ENCODE measurements around the gene UBTD2. TPM values are rescaled to one million over a fixed set of nuclear protein-coding genes. Genes with fewer than 3 reads are reported as not detected.

Gene UBTD2
- total RNA-seq, 1 donor = 28.4 TPM

DNA sequence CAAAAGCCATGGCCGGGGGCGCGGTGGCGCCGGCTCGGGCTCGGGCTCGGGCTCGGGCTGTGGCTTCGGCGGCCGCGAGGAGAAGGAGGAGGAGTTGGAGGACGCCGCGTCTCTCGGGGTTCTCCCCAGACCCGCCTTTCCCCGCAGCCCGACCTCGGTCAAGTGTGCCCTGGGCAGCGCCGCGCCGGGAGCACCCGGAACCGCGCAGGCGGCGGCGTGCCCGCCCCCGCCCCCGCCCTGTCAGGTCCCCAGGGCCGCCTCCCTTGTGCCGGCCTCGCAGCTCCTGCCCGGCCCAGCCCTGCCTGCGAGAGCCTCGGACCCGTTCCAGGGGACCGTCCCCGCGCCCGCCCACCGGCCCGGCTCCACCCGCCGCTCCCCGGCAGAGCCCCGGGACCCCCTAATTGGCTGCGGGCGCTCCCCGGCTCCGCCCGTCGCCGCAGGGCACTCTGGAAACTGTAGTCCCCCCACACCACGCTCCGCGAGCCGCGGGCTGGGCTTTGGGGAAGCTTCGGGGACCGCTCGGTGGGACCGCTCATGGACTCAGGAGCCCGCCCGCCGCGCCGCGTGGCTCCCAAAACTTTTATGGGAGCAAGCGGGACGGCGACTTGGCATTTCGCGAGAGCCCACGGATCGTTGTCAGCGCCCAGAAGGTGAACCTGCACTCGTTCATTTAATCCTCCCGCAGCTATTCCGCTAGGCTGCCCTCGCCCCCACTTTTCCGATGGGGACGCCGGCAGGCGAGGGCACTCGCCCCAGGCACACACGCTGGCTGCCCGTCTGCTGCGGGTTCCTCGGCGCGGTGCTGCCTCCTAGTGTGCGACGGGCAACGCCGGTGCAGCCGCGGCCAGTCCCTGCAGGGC, 95.3 kb downstream of the UBTD2 start, which contains the start of gene STK10:
STK10 (minus strand) TSS at position 192 of the 860 bp plus-strand sequence; CDS start at position 10, 182 bp downstream.
- TF ChIP-seq, protein P1, sequence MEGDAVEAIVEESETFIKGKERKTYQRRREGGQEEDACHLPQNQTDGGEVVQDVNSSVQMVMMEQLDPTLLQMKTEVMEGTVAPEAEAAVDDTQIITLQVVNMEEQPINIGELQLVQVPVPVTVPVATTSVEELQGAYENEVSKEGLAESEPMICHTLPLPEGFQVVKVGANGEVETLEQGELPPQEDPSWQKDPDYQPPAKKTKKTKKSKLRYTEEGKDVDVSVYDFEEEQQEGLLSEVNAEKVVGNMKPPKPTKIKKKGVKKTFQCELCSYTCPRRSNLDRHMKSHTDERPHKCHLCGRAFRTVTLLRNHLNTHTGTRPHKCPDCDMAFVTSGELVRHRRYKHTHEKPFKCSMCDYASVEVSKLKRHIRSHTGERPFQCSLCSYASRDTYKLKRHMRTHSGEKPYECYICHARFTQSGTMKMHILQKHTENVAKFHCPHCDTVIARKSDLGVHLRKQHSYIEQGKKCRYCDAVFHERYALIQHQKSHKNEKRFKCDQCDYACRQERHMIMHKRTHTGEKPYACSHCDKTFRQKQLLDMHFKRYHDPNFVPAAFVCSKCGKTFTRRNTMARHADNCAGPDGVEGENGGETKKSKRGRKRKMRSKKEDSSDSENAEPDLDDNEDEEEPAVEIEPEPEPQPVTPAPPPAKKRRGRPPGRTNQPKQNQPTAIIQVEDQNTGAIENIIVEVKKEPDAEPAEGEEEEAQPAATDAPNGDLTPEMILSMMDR (IDR thresholded peaks at IDR 0.05; ENCODE audit: insufficient read depth, low read length) = peak; percentile 78
- peak; percentile 86 for DNase-seq (ENCODE audit: low read depth)

DNA sequence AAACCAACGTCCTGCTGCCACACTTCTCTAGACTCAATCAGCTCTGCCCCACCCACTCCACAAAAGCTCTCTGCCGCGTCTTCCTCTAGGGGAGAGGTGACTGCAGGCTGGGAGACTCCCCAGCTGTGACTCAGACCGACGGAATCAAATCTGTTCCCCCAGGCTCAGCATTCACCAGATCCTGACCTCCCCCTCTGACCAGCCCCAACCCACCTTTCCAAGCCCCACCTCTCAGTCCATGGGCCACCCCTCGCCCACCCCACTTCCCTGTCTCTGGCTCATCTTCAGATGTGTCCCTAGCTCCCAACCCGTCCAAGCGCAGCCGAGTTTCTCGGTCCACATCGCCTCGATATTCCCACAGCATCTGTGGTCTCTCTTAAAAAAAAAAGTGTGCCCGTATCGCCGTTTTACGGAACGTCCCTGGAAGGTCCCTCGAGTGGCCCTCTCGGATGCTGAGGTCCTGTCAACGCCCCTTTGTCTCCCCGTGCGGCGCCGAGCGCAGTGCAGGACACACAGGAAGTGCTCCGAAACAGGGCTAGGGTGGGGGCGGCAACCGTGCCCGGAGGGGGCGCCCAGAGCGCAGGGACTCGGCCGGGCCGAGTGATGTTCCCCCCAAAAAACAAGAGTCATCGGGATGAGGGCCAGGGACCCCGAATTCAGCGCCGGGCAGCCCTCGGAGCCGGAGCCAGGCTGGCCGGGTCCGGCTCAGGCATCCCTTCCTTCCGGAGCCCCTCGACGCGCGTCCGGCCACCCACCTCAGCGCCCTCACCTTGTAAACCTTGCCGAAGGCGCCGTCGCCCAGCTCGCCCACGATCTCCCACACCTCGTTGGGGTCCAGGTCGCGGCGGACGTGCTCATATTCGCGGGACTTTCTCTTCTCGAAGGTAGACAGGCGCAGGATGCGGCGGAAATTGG, 96.2 kb downstream of the UBTD2 start:
- peak overlapping the region; percentile 93 for H3K4me3 ChIP-seq (ENCODE audit: low read depth, low read length)
- DNase-seq (ENCODE audit: low read depth) = peak; percentile 60
- TF ChIP-seq, protein P1 (IDR thresholded peaks at IDR 0.05; ENCODE audit: insufficient read depth, low read length) = no peak

More for the DNA sequence above, 95.3 kb downstream of the UBTD2 start, which contains the start of gene STK10:
- H3K4me3 ChIP-seq (ENCODE audit: low read depth, low read length) = peak within 1 kb of the TSS; percentile 93

DNA sequence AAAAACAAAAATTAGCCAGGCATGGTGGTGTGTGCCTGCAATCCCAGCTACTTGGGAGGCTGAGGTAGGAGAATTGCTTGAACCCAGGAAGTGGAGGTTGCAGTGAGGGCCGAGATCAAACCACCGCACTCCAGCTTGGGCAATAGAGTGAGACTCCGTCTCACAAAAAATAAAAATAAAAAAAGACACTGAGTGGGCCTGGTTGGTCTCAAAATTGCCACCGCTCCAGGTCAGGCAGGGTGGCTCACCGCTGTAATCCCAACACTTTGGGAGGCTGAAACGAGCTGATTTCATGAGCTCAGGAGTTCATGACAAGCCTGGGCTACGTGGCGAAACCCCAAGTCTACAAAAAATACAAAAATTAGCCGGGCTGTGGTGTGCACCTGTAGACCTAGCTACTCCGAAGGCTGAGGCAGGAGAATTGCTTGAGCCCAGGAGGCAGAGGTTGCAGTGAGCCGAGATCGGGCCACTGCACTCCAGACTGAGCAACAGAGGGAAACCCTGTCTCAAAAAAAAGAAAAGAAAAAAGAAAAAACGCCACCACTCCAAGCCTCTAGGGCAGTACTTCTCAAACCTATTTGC, 97.4 kb downstream of the UBTD2 start:
- no peak for DNase-seq (ENCODE audit: low read depth)
- TF ChIP-seq, protein P1 (IDR thresholded peaks at IDR 0.05; ENCODE audit: insufficient read depth, low read length) = no peak
- H3K4me3 ChIP-seq (ENCODE audit: low read depth, low read length) = peak overlapping the region; percentile 93

- TF ChIP-seq, protein P1 (IDR thresholded peaks at IDR 0.05; ENCODE audit: insufficient read depth, low read length) = no peak
- H3K4me3 ChIP-seq (ENCODE audit: low read depth, low read length) = no peak overlapping the region
- DNase-seq (ENCODE audit: low read depth) = no peak
Observed at GRCh38 chr5:172185096-172185461, 98.5 kb downstream of the UBTD2 start.

- no peak for DNase-seq (ENCODE audit: low read depth)
- TF ChIP-seq, protein P1 (IDR thresholded peaks at IDR 0.05; ENCODE audit: insufficient read depth, low read length) = no peak
- no peak overlapping the region for H3K4me3 ChIP-seq (ENCODE audit: low read depth, low read length)
Observed at GRCh38 chr5:172183881-172184280, 99.7 kb downstream of the UBTD2 start.

GRCh38 chr5:172182291-172182690, 101.3 kb downstream of the UBTD2 start:
- H3K4me3 ChIP-seq (ENCODE audit: low read depth, low read length) = no peak overlapping the region
- TF ChIP-seq, protein P1 (IDR thresholded peaks at IDR 0.05; ENCODE audit: insufficient read depth, low read length) = no peak
- DNase-seq (ENCODE audit: low read depth) = no peak

All from fibroblast of the aortic adventitia (primary cell).